CD8-positive, alpha-beta memory T cell (primary cell): ENCODE results near the gene SLC2A10. TPM values are rescaled to one million over a fixed set of nuclear protein-coding genes. Genes with fewer than 3 reads are reported as not detected.

Source experiments
- CTCF ChIA-PET: fragments of 350-600 bp; sonication (Branson Sonifier 250); formaldehyde crosslinking; loops from one replicate; lab custom pipeline; 2021; ENCODE audit warnings: antibody characterized with exemption; lab: Charles Lee
- POLR2A ChIA-PET: fragments of 350-600 bp; sonication (Branson Sonifier 250); formaldehyde crosslinking; loops from one replicate; lab custom pipeline; 2021; ENCODE audit warnings: antibody characterized with exemption; lab: Charles Lee
- DNase-seq, 5 donors: peaks; one replicate each; pipeline versions ENCODE4 v3.0.0 to v3.0.0-alpha.2; 2020 to 2022; ENCODE audit warnings: mixed read lengths in 1 of 5
- H3K27ac ChIP-seq: one replicate; pipeline ENCODE4 v1.7.0; 2013; ENCODE audit warnings: low read depth, mild to moderate bottlenecking, low read length, moderate library complexity
- H3K27me3 ChIP-seq: 2 replicates; pipeline ENCODE4 v1.7.0; 2013; ENCODE audit warnings: low read length, mild to moderate bottlenecking; ENCODE audit not compliant: insufficient read depth, poor library complexity, severe bottlenecking
- H3K36me3 ChIP-seq: 2 replicates; pipeline ENCODE4 v1.7.0; 2013; ENCODE audit warnings: mild to moderate bottlenecking, low read length, moderate library complexity; ENCODE audit not compliant: insufficient read depth
- H3K4me1 ChIP-seq: 2 replicates; pipeline ENCODE4 v1.7.0; 2013; ENCODE audit warnings: mild to moderate bottlenecking, low read length, moderate library complexity; ENCODE audit not compliant: insufficient read depth
- H3K4me3 ChIP-seq: 2 replicates; pipeline ENCODE4 v1.7.0; 2013; ENCODE audit warnings: mild to moderate bottlenecking, low read length
- H3K9me3 ChIP-seq: 2 replicates; pipeline ENCODE4 v1.7.0; 2013; ENCODE audit warnings: mild to moderate bottlenecking, low read length
- H3K27ac Mint-ChIP-seq, 8 donors: one replicate each; pipeline ENCODE4 v1.8.0; 2020 to 2021; ENCODE audit warnings: mixed read lengths in 8 of 8, mild to moderate bottlenecking in 6 of 8, inconsistent platforms in 3 of 8, moderate library complexity in 3 of 8
- H3K27me3 Mint-ChIP-seq, 2 donors: one replicate each; pipeline ENCODE4 v1.8.0; 2020 to 2021; ENCODE audit warnings: mixed read lengths in 2 of 2, mild to moderate bottlenecking in 1 of 2, moderate library complexity in 1 of 2
- H3K36me3 Mint-ChIP-seq, 3 donors: one replicate each; pipeline ENCODE4 v1.8.0; 2020 to 2021; ENCODE audit warnings: mixed read lengths in 3 of 3, inconsistent platforms in 1 of 3, mild to moderate bottlenecking in 1 of 3
- H3K4me1 Mint-ChIP-seq, 3 donors: one replicate each; pipeline ENCODE4 v1.8.0; 2020 to 2021; ENCODE audit warnings: mixed read lengths in 3 of 3, inconsistent platforms in 1 of 3, mild to moderate bottlenecking in 1 of 3
- H3K4me3 Mint-ChIP-seq, 7 donors: one replicate each; pipeline ENCODE4 v1.8.0; 2020 to 2021; ENCODE audit warnings: mixed read lengths in 7 of 7, mild to moderate bottlenecking in 6 of 7, moderate library complexity in 4 of 7, inconsistent platforms in 2 of 7
- H3K9me3 Mint-ChIP-seq, 5 donors: one replicate each; pipeline ENCODE4 v1.8.0; 2020 to 2022; ENCODE audit warnings: mixed read lengths in 5 of 5, mild to moderate bottlenecking in 3 of 5, moderate library complexity in 2 of 5, inconsistent platforms in 1 of 5
- polyA plus RNA-seq: library from polyadenylated mRNA; unstranded; fragments of 300-500 nt; fragmentation: Illumina TruSeq; gene quantifications from one replicate; pipeline ENCODE4 v1.2.3, GENCODE V29; 2021
- total RNA-seq, 2 experiments: library from RNA; stranded (reverse); gene quantifications; one replicate each; pipeline ENCODE4 v1.2.3, GENCODE V29; 2021

Gene SLC2A10
- total and polyA plus RNA-seq, 3 experiments from 2014 or later, result 0.05 TPM; not detected in 2

DNA sequence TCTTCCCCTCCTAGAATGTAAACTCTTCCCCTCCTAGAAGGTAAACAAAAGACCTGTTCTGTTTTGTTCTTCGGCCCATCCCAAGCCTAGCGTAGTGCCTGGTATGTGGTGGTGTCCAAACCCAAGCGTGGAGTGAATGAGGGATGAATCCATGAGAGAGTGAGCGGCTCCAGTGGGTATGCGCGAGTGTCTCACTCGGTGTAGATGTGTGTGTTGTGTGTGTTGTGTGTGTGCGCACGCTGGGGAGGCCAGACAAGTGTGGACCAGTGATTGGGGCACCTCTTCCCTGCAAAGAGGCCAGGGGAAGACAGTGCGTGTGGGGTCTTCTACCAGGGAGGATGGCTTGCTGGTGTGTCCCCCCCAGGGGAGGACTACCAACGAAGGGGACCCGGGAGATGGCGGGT is 392 bp upstream of the SLC2A10 start:
- Histone ChIP-seq H3K4me3 (no peak overlapping the region), H3K27ac (no peak overlapping the region), H3K9me3 (no peaks in the 10 kb centered on the region), H3K4me1 (peaks cover 5% of the 10 kb centered on the region), H3K27me3 (peaks cover 23% of the 10 kb centered on the region), H3K36me3 (no peaks in the 10 kb centered on the region)
- peaks cover 0 to 9% (median 9%) of the 10 kb centered on the region in 5 donors for H3K9me3 Mint-ChIP-seq
- H3K4me1 Mint-ChIP-seq, result peaks cover 10 to 13% (median 12%) of the 10 kb centered on the region in 3 donors
- POLR2A ChIA-PET, result no interaction called here
- H3K36me3 Mint-ChIP-seq, result no peaks in the 10 kb centered on the region
- CTCF ChIA-PET, result no interaction called here
- H3K27me3 Mint-ChIP-seq, result peaks cover 40 to 78% of the 10 kb centered on the region in 2 donors
- no peak overlapping the region for H3K27ac Mint-ChIP-seq
- DNase-seq, result no peak
- H3K4me3 Mint-ChIP-seq, result peak overlapping the region in 6 of 7 donors; percentile 36 to 74 (median 54)

DNA sequence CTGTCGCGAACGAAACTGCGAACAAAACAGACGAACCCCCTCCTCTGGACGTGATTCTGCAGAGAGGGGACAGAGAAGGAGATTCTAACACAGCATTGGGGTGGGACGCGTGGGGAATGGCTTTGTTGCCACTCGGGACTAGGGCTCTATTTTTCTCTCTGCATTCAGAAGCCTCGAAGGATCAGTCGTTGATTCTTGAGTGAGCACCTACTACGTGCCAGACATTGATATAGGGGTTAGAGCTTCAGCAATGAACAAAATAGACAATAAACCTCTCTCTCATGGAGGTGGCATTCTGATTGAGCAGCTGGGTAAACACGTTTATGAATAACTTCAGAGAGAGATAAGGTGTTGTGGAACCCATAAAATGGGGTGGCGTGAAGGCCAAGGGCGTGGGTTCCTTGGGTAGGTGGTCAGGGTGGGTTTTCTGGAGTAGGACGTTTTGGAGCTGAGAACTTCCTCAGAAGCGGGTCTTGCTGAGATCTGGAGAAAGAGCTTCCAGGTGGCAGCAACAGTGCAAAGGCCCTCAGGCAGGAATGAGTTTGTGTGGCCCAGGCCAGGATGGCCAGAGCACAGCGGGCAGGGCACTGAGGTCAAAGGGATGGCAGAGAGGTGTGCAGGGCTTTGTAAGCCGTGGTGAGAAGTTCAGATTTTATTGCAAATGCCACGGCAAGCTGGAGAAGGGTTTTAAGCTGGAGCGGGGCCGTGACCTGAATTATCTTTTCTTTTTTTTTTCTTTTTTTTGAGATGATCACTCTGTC is 884 bp downstream of the SLC2A10 start:
- DNase-seq, result no peak
- Histone ChIP-seq H3K9me3 (no peaks in the 10 kb centered on the region), H3K27ac (no peak overlapping the region), H3K4me1 (peaks cover 5% of the 10 kb centered on the region), H3K36me3 (no peaks in the 10 kb centered on the region), H3K27me3 (peaks cover 28% of the 10 kb centered on the region), H3K4me3 (no peak overlapping the region)
- no peaks in the 10 kb centered on the region for H3K36me3 Mint-ChIP-seq
- peaks cover 10 to 13% (median 12%) of the 10 kb centered on the region in 3 donors for H3K4me1 Mint-ChIP-seq
- H3K9me3 Mint-ChIP-seq, result peaks cover 0 to 9% (median 9%) of the 10 kb centered on the region in 5 donors
- CTCF ChIA-PET, result no interaction called here
- peak overlapping the region in 1 of 8 donors; percentile 67 for H3K27ac Mint-ChIP-seq
- H3K27me3 Mint-ChIP-seq, result peaks cover 50 to 81% of the 10 kb centered on the region in 2 donors
- H3K4me3 Mint-ChIP-seq, result peak overlapping the region in 6 of 7 donors; percentile 57 to 86 (median 64)
- POLR2A ChIA-PET, result no interaction called here

DNA sequence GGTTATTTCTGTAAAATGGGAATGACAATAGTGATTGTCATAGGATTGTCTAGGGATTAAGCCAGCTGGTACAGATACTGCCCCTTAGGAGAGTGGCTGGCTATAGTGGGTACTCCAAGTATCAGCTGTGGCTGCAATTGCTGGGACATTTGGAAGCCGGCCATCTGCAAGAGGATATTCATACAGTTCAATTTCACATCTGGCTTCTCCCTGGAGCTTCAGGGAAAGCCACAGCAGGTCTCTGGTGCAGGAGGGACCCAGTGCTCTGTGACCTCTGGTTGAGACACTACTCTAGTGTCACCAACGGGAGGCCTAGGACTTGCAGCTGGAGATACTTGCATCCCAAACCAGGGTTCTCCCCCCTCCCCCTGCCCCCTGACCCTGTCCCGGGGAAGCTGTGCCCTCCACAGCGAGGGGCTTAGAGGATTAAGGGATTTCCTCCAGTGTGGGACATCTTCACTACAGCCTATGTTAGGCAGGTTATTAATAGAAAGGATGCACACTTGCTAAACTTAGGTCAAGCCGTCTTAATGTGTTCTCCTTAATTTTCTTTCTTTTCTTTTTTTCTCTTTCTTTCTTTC is 2.7 kb downstream of the SLC2A10 start:
- Mint-ChIP-seq H3K4me3 (no peak overlapping the region), H3K9me3 (peaks cover 0 to under 1% (median 0%) of the 10 kb centered on the region in 5 donors), H3K27me3 (peaks cover 49 to 71% of the 10 kb centered on the region in 2 donors), H3K27ac (no peak overlapping the region), H3K4me1 (peaks cover 10 to 13% (median 12%) of the 10 kb centered on the region in 3 donors), H3K36me3 (no peaks in the 10 kb centered on the region)
- no peak overlapping the region for H3K27ac ChIP-seq
- H3K9me3 ChIP-seq, result no peaks in the 10 kb centered on the region
- peaks cover 28% of the 10 kb centered on the region for H3K27me3 ChIP-seq
- DNase-seq, result no peak
- H3K36me3 ChIP-seq, result no peaks in the 10 kb centered on the region
- ChIA-PET POLR2A (no interaction called here), CTCF (no interaction called here)
- peaks cover 5% of the 10 kb centered on the region for H3K4me1 ChIP-seq
- no peak overlapping the region for H3K4me3 ChIP-seq

DNA sequence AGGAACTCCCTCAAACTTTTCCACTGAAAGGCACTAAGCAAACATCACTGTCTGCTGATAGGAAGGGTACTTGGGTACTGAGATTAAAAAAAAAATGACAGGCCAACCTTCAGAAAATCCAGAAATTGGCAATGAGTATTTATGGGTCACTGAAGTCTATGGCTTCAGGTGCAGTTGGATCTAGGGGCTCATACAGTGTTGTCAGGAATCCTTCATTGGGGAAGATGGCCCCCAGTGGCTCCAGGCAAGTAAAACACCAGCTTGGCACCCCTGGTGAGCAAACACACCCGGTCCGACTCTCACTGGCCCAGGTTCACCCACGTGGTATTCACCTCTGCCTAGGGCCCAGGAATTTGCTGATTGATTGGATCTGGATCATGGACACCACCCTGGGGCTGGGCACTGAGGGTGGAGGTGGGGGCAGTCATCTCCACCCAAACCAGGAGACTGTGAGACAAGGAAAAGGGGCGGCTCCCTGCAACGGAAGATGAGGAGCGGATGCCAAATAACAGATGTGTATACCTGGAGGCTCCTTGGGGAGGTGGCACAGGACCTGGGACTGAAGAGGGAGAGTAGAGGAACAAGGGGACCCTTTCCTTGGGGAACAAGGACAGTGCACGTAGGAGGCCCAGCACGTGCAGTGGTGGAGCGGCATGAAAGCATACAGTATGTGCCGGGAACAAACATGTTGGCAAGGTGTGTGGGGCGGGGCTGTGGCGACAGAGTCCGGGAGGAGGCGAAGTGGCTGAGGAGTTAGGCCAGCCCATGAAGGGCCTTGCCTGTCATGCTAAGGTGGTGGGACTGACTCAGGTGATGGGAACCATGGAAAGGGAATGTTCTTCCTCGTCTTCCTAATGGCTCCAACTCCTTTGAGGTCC is 4.7 kb downstream of the SLC2A10 start:
- no peak for DNase-seq
- H3K4me1 ChIP-seq, result peaks cover 5% of the 10 kb centered on the region
- H3K27me3 Mint-ChIP-seq, result peaks cover 42 to 52% of the 10 kb centered on the region in 2 donors
- CTCF ChIA-PET, result no interaction called here
- H3K27ac Mint-ChIP-seq, result no peak overlapping the region
- H3K27ac ChIP-seq, result no peak overlapping the region
- POLR2A ChIA-PET, result no interaction called here
- H3K4me3 Mint-ChIP-seq, result no peak overlapping the region
- H3K27me3 ChIP-seq, result peaks cover 12% of the 10 kb centered on the region
- no peak overlapping the region for H3K4me3 ChIP-seq
- H3K36me3 Mint-ChIP-seq, result no peaks in the 10 kb centered on the region
- H3K9me3 Mint-ChIP-seq, result peaks cover 0 to 2% (median 0%) of the 10 kb centered on the region in 5 donors
- no peaks in the 10 kb centered on the region for H3K36me3 ChIP-seq
- H3K4me1 Mint-ChIP-seq, result peaks cover 7 to 9% (median 8%) of the 10 kb centered on the region in 3 donors
- H3K9me3 ChIP-seq, result no peaks in the 10 kb centered on the region

DNA sequence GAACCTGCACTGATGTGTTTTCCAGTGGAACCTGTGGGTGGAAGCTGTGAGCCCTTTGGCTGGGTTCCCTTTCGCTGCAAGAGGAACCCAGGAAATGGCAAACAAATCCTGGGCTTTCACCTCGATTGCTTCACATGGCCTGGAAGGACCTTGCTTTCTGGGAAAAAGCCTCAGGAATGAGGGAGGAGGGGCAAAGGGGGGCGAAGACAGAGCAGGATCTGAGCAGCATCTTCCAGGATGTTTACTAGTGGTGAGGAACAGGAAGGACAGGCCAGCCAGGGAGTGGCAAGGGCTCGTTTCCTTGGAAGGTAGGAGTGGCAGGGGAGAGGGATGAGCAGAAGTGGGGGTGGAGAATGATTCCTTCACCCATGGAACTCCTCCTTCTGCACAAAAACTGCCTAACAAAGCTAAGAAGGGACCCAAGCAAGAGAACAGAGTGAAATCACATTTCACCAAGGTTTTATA is 5.9 kb downstream of the SLC2A10 start:
- peaks cover 2 to 3% (median 2%) of the 10 kb centered on the region in 3 donors for H3K4me1 Mint-ChIP-seq

DNA sequence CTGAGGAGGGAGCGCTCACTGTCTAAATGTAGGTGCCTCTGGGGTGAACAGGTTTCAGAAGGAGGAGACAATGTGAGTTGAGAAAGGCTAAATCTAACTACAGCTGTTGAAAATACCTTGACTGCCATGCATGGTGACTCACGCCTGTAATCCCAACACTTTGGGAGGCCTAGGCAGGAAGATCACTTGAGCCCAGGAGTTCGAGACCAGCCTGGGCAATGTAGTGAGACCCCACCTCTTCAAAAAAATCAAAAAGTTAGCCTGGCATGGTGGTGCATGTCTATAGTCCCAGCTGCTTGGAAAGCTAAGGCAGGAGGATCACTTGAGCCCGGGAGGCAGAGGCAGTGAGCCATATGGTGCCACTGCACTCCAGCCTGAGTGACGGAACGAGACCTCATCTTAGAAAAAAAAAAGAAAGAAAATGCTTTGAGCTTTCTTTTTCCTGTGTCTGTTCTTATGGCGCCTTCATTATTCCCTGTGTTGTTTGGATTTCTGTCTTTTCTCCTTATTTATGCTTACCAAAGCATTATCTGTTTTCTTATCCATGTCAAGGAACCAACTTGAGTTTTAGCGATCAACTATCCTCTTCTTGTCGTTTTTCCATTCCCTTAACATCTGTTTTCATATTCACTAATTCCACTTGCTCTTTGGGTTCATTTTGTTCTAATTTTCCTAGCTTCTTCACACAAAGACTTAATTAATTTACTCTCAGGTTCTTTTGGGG is 8.5 kb downstream of the SLC2A10 start:
- no peak overlapping the region for H3K4me3 Mint-ChIP-seq
- ChIA-PET CTCF (no interaction called here), POLR2A (no interaction called here)
- Histone ChIP-seq H3K4me3 (no peak overlapping the region), H3K27ac (no peak overlapping the region), H3K4me1 (no peaks in the 10 kb centered on the region), H3K9me3 (no peaks in the 10 kb centered on the region), H3K36me3 (no peaks in the 10 kb centered on the region), H3K27me3 (peaks cover 5% of the 10 kb centered on the region)
- H3K27ac Mint-ChIP-seq, result no peak overlapping the region
- no peaks in the 10 kb centered on the region for H3K4me1 Mint-ChIP-seq
- peaks cover 0 to 9% (median 0%) of the 10 kb centered on the region in 3 donors for H3K36me3 Mint-ChIP-seq
- peaks cover 0 to 8% (median 2%) of the 10 kb centered on the region in 5 donors for H3K9me3 Mint-ChIP-seq
- peaks cover 18 to 34% of the 10 kb centered on the region in 2 donors for H3K27me3 Mint-ChIP-seq
- no peak for DNase-seq

More for the DNA sequence above, 5.9 kb downstream of the SLC2A10 start:
- no peak overlapping the region for H3K27ac ChIP-seq
- no peaks in the 10 kb centered on the region for H3K9me3 ChIP-seq
- H3K36me3 ChIP-seq, result no peaks in the 10 kb centered on the region
- no peak overlapping the region for H3K4me3 ChIP-seq
- H3K27me3 ChIP-seq, result peaks cover 6% of the 10 kb centered on the region
- Mint-ChIP-seq H3K36me3 (peaks cover 0 to 7% (median 0%) of the 10 kb centered on the region in 3 donors), H3K4me3 (no peak overlapping the region), H3K27ac (no peak overlapping the region), H3K9me3 (peaks cover 0 to 5% (median under 1%) of the 10 kb centered on the region in 5 donors), H3K27me3 (peaks cover 36 to 52% of the 10 kb centered on the region in 2 donors)
- ChIA-PET CTCF (no interaction called here), POLR2A (no interaction called here)
- no peaks in the 10 kb centered on the region for H3K4me1 ChIP-seq
- DNase-seq, result no peak

DNA sequence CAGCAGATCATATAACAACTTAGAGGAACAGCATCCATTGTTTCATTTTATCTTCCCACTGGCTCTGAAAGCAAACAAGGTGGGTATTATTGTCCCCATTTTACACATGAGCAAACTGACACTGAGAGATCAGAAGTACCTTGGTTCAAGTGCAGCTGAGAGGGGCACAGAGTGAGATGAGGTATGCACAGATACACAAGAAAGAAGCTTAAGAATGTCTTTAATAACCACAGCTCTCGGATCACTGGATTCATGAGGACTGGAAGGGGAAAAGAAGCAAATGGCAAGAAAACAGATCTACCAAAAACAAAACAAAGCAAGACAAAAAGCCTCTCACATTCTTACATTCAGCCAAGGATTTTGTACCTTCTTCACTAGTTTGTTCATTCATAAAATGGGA is 10.6 kb downstream of the SLC2A10 start:
- H3K4me1 ChIP-seq, result no peaks in the 10 kb centered on the region
- Mint-ChIP-seq H3K4me3 (no peak overlapping the region), H3K27me3 (peaks cover 4 to 15% of the 10 kb centered on the region in 2 donors), H3K4me1 (no peaks in the 10 kb centered on the region), H3K36me3 (peaks cover 0 to 9% (median 0%) of the 10 kb centered on the region in 3 donors), H3K27ac (no peak overlapping the region), H3K9me3 (peaks cover 0 to 8% (median 2%) of the 10 kb centered on the region in 5 donors)
- H3K36me3 ChIP-seq, result no peaks in the 10 kb centered on the region
- ChIA-PET CTCF (no interaction called here), POLR2A (no interaction called here)
- no peak overlapping the region for H3K27ac ChIP-seq
- H3K4me3 ChIP-seq, result no peak overlapping the region
- peaks cover 2% of the 10 kb centered on the region for H3K27me3 ChIP-seq
- DNase-seq, result no peak
- H3K9me3 ChIP-seq, result no peaks in the 10 kb centered on the region
